Smooth muscle cell (in vitro differentiated cells): Measurements from ENCODE around the gene HDAC2. TPM values are rescaled to one million over a fixed set of nuclear protein-coding genes. Genes with fewer than 3 reads are reported as not detected.
A peak's percentile ranks its signal among the peaks of the same experiment; 100 is the strongest.

Source experiments
- DNase-seq: peaks from one replicate; lab custom pipeline; 2025; ENCODE audit not compliant: unreplicated experiment; lab: John Stamatoyannopoulos, UW
- H2AFZ ChIP-seq: fragments of 200-600 bp; sonication (generic); 2 replicates; pipeline ENCODE4 v1.6.0; 2016; ENCODE audit warnings: antibody characterized with exemption, low read depth, mild to moderate bottlenecking
- H3F3A ChIP-seq: fragments of 200-600 bp; sonication (generic); 2 replicates; pipeline ENCODE4 v1.6.0; 2017; ENCODE audit warnings: antibody characterized with exemption, low read depth
- H3K27ac ChIP-seq: fragments of 200-600 bp; sonication (generic); 2 replicates; pipeline ENCODE4 v1.5.1; 2016; ENCODE audit warnings: low read depth, mild to moderate bottlenecking
- H3K27me3 ChIP-seq: fragments of 200-600 bp; sonication (generic); 2 replicates; pipeline ENCODE4 v1.6.1; 2016; ENCODE audit warnings: low read depth, mild to moderate bottlenecking
- H3K36me3 ChIP-seq: fragments of 200-600 bp; sonication (generic); 2 replicates; pipeline ENCODE4 v1.5.1; 2016; ENCODE audit warnings: low read depth
- H3K4me1 ChIP-seq: fragments of 200-600 bp; sonication (generic); 2 replicates; pipeline ENCODE4 v1.5.1; 2016; ENCODE audit warnings: low read depth
- H3K4me2 ChIP-seq: fragments of 200-600 bp; sonication (generic); 2 replicates; pipeline ENCODE4 v1.6.0; 2016; ENCODE audit warnings: mild to moderate bottlenecking
- H3K4me3 ChIP-seq: fragments of 200-600 bp; sonication (generic); 2 replicates; pipeline ENCODE4 v1.5.1; 2016; ENCODE audit warnings: mild to moderate bottlenecking
- H3K79me2 ChIP-seq: fragments of 200-600 bp; sonication (generic); 2 replicates; pipeline ENCODE4 v1.6.0; 2016; ENCODE audit warnings: low read depth, mild to moderate bottlenecking
- H3K9ac ChIP-seq: fragments of 200-600 bp; sonication (generic); 2 replicates; pipeline ENCODE4 v1.6.0; 2016; ENCODE audit warnings: low read depth
- H3K9me3 ChIP-seq: fragments of 200-600 bp; sonication (generic); replicated peaks from 2 replicates; pipeline ENCODE4 v1.5.1; 2016; ENCODE audit warnings: low read depth
- H4K20me1 ChIP-seq: fragments of 200-600 bp; sonication (generic); 2 replicates; pipeline ENCODE4 v1.6.0; 2016; ENCODE audit warnings: low read depth
- CTCF ChIP-seq: fragments of 200-600 bp; sonication (generic); IDR thresholded peaks from 2 replicates; pipeline ENCODE4 v1.5.1; 2017; ENCODE audit warnings: borderline replicate concordance, mild to moderate bottlenecking, antibody characterized with exemption; ENCODE audit not compliant: insufficient read depth, poor library complexity, severe bottlenecking
- WGBS: methylation state at CpG from one replicate; pipeline ENCODE4 v1.1.7; 2016; ENCODE audit warnings: low lambda C conversion rate; 5-methylcytosine and 5-hydroxymethylcytosine counted together
- polyA plus RNA-seq: library from polyadenylated mRNA; unstranded; fragments of >200 nt; fragmentation: Nextera tagmentation; extraction: Ambion mirVana; gene quantifications from 2 replicates; pipeline ENCODE4 v1.2.1, GENCODE V29; 2016
- total RNA-seq: library from RNA; depleted of rRNA; stranded (reverse); fragments of >200 nt; gene quantifications from 2 replicates; pipeline ENCODE4 v1.2.3, GENCODE V29; 2014

Gene HDAC2
- total and polyA plus RNA-seq, 2 experiments from 2014 or later = 192 to 198 TPM

GRCh38 chr6:113949499-113949898, 21.4 kb downstream of the HDAC2 start:
- 84% methylated on average over 8 of the region's 8 CpGs for WGBS

GRCh38 chr6:113944701-113945100, 26.2 kb downstream of the HDAC2 start:
- Histone ChIP-seq H3K4me3 (no peak overlapping the region), H3K4me1 (no peaks in the 10 kb centered on the region), H3K27me3 (no peaks in the 10 kb centered on the region), H3K4me2 (no peak overlapping the region), H3K36me3 (peaks cover 41% of the 10 kb centered on the region), H3K79me2 (peaks cover 12% of the 10 kb centered on the region), H2AFZ (no peak overlapping the region), H3F3A (peaks cover 11% of the 10 kb centered on the region), H3K9me3 (no peaks in the 10 kb centered on the region), H3K9ac (no peak overlapping the region), H4K20me1 (peaks cover 24% of the 10 kb centered on the region), H3K27ac (no peak overlapping the region)
- WGBS = 95% methylated on average over 2 of the region's 2 CpGs
- no peak for TF ChIP-seq CTCF
- no peak for DNase-seq

More at GRCh38 chr6:113949499-113949898, 21.4 kb downstream of the HDAC2 start:
- no peak for DNase-seq
- peaks cover 52% of the 10 kb centered on the region for H4K20me1 ChIP-seq
- H3K27ac ChIP-seq = no peak overlapping the region
- no peak for TF ChIP-seq CTCF
- no peaks in the 10 kb centered on the region for H3K27me3 ChIP-seq
- no peaks in the 10 kb centered on the region for H3K4me1 ChIP-seq
- no peak overlapping the region for H3K4me2 ChIP-seq
- no peak overlapping the region for H3K4me3 ChIP-seq
- no peak overlapping the region for H2AFZ ChIP-seq
- H3F3A ChIP-seq = peaks cover 16% of the 10 kb centered on the region
- no peaks in the 10 kb centered on the region for H3K9me3 ChIP-seq
- H3K36me3 ChIP-seq = peaks cover 21% of the 10 kb centered on the region
- peaks cover 36% of the 10 kb centered on the region for H3K79me2 ChIP-seq
- no peak overlapping the region for H3K9ac ChIP-seq

GRCh38 chr6:113939825-113940224, 31.1 kb downstream of the HDAC2 start:
- no peak for TF ChIP-seq CTCF
- Histone ChIP-seq H3K4me1 (no peaks in the 10 kb centered on the region), H3K4me3 (no peak overlapping the region), H3K79me2 (no peaks in the 10 kb centered on the region), H3K9ac (no peak overlapping the region), H3K9me3 (no peaks in the 10 kb centered on the region), H3K27ac (peak overlapping the region; percentile 16), H4K20me1 (peaks cover 9% of the 10 kb centered on the region), H2AFZ (no peak overlapping the region), H3F3A (peaks cover 16% of the 10 kb centered on the region), H3K36me3 (peaks cover 30% of the 10 kb centered on the region), H3K4me2 (no peak overlapping the region), H3K27me3 (no peaks in the 10 kb centered on the region)
- no peak for DNase-seq

- Histone ChIP-seq H3K9me3 (no peaks in the 10 kb centered on the region), H3K4me3 (no peak overlapping the region), H4K20me1 (no peaks in the 10 kb centered on the region), H3K4me1 (no peaks in the 10 kb centered on the region), H3K9ac (no peak overlapping the region), H3K79me2 (no peaks in the 10 kb centered on the region), H2AFZ (no peak overlapping the region), H3K27me3 (no peaks in the 10 kb centered on the region), H3K27ac (no peak overlapping the region), H3F3A (peaks cover 16% of the 10 kb centered on the region), H3K36me3 (peaks cover 8% of the 10 kb centered on the region), H3K4me2 (no peak overlapping the region)
- WGBS = 91% methylated on average over 6 of the region's 6 CpGs
- peak; percentile 79 for TF ChIP-seq CTCF
- no peak for DNase-seq
Measured at GRCh38 chr6:113936093-113936934, 34.6 kb downstream of the HDAC2 start.
